Heart left ventricle (tissue), 16 donors: ENCODE data around the gene CLCN1. TPM values are rescaled to one million over a fixed set of nuclear protein-coding genes. Genes with fewer than 3 reads are reported as not detected.
"Not testable (repeated sequence)": the region's sequence is repeated elsewhere in the genome, so short reads cannot be mapped to it uniquely, and the experiment has no call there.

ENCODE experiments used
- ATAC-seq, 4 donors: fragments of 200-7000 bp; cut with Tn5 transposase; one replicate each; pipeline ENCODE4 v1.9.1; 2020 to 2022; ENCODE audit warnings: moderate library complexity in 4 of 4, mild to moderate bottlenecking in 3 of 4, moderate number of reproducible peaks in 1 of 4
- DNase-seq, 5 donors: peaks; one replicate each; pipeline ENCODE4 v3.0.0-alpha.2; 2020
- H3K27ac ChIP-seq, 12 donors: fragments of 200-600 bp; sonication (generic) in 4 of 12; one replicate each; pipeline versions ENCODE4 v1.5.0 to v1.8.0; 2016 to 2022; ENCODE audit warnings: mild to moderate bottlenecking in 2 of 12
- H3K27me3 ChIP-seq, 9 donors: fragments of 200-600 bp; sonication (generic) in 2 of 9; one replicate each; pipeline versions ENCODE4 v1.5.1 to v1.8.0; 2016 to 2022; ENCODE audit warnings: mild to moderate bottlenecking in 3 of 9
- H3K36me3 ChIP-seq, 9 donors: fragments of 200-600 bp; sonication (generic) in 2 of 9; one replicate each; pipeline versions ENCODE4 v1.5.0 to v1.8.0; 2018 to 2022; ENCODE audit warnings: mild to moderate bottlenecking in 2 of 9
- H3K4me1 ChIP-seq, 12 donors: fragments of 200-600 bp; sonication (generic) in 4 of 12; one replicate each; pipeline versions ENCODE4 v1.5.0 to v1.8.0; 2016 to 2022; ENCODE audit warnings: mild to moderate bottlenecking in 3 of 12
- H3K4me3 ChIP-seq, 12 donors: fragments of 200-600 bp; sonication (generic) in 4 of 12; one replicate each; pipeline versions ENCODE4 v1.5.0 to v1.8.0; 2017 to 2022; ENCODE audit warnings: mild to moderate bottlenecking in 9 of 12, moderate library complexity in 4 of 12
- H3K9me3 ChIP-seq, 12 donors: fragments of 200-600 bp; sonication (generic) in 4 of 12; one replicate each; pipeline versions ENCODE4 v1.5.0 to v1.8.0; 2016 to 2022; ENCODE audit warnings: mild to moderate bottlenecking in 1 of 12
- POLR2A ChIP-seq, 2 donors: fragments of 450-650 bp; IDR thresholded peaks; one replicate each; pipeline ENCODE4 v1.6.1; 2017; ENCODE audit warnings: antibody characterized with exemption in 2 of 2, mild to moderate bottlenecking in 2 of 2, moderate library complexity in 2 of 2
- WGBS, 4 donors: extraction: QIAGEN DNeasy Blood & Tissue Kit in 2 of 4; methylation state at CpG; one replicate each; pipeline versions ENCODE4 v1.1.5 to v1.1.7; 2013 to 2018; 5-methylcytosine and 5-hydroxymethylcytosine counted together
- intact Hi-C, 10 donors: fragments of 100-400 bp; cut with DNase I; formaldehyde crosslinking; loops; one replicate each; pipeline versions ENCODE4 v1.11.1 to v1.14.2; 2022
- polyA plus RNA-seq, 2 donors: library from polyadenylated mRNA; stranded (reverse); fragments of 200-250 nt; gene quantifications; one replicate each; pipeline ENCODE4 v1.2.3, GENCODE V29; 2013
- total RNA-seq, 9 donors: library from RNA; depleted of rRNA in 2 of 9; stranded (reverse); fragments of >200 nt in 2 of 9; fragmentation: NEBNext Ultra II Directional in 3 of 9; extraction: Animal tissue kit (Norgen Biotek cat#: 25700) in 3 of 9; gene quantifications; one replicate each; pipeline versions ENCODE4 v1.1.0 to v1.2.4, GENCODE V29; 2016 to 2023
- TF ChIP-seq, protein P1 (sequence below), 12 donors: fragments of 200-600 bp; sonication (generic) in 4 of 12; IDR thresholded peaks; one replicate each; pipeline versions ENCODE4 v1.5.0 to v1.8.0; 2018 to 2022; ENCODE audit warnings: antibody characterized with exemption in 12 of 12, mild to moderate bottlenecking in 5 of 12
- donor health status: ischemic (EF 13 %, LVEDD 7.1; RV severe dilation, severe dysfunction).
- donor health status: healthy with polysubstance abuse.
- donor health status: DM: no; HTN: yes; CAD: no.
- donor health status: DM: no; HTN: no; CAD: no.
- donor health status: ischemic (EF 25% LVEDD 6.9; RV normal size, moderate dysfunction).
- donor health status: ischemic (EF 25% LVEDD 5.7; RV mildly dilated, moderate dysfunction).
- donor health status: healthy.
- donor health status: DM: yes; HTN: yes; CAD: no.
- donor health status: ischemic (EF 35%, LVEDD 5.7; RV mildly dilated, moderate dysfunction).
- donor health status: nonischemic (EF 11% LVEDD 7.7; RV severe dilation, severe dysfunction).
- donor health status: DM: yes; HTN: yes; CAD: no.
- donor health status: PGD.
- donor health status: ischemic (EF 29% LVEDD 5.4; RV normal size, mild dysfunction).
- donor health status: nonischemic (EF 23%, LVEDD 6.1; RV moderate dilation, normal function).

CLCN1 gene
- total and polyA plus RNA-seq, 11 donors = 0.03 to 1.4 TPM; not detected in 9

DNA sequence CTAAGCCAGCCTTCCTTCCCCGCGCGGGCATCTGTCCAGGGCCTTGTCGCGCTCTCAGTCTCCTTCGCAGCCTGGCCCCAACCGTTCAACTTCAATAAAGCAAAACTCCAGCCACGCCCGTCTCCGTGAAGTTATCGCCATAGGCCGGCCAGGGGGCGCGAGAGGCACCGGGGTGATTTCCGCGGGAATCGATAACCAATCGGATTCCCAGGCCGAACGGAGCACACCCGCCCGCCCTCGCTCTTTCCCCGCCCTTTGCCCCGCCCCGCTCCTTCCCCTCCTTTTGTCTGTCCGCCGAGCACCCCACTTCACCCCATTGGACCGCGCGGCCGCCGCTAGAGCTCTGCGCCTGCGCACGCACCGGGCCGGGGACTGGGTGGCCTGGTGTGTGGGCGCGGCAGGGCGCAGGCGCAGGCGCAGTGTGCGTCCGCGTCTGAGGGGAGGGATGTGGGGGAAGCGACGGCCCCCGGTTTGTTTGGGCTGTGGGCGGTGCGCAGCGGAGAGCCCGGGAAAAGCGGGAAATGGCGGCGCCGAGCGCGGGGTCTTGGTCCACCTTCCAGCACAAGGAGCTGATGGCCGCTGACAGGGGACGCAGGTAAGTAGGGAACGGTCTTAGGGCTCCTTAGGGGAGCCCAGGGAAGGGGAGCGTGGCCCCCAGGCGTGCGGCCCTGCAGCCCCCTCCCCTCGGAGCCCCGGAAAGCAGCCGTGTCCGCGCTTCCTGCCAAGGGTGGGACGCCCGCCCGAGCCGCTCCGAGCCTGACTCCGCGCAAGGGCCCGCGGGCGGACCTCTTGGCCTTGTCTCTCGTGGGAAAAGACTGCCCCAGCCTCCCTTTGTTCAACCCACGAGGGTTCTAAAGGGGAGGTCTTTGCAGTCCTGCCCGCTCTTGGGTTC, 27.7 kb upstream of the CLCN1 start, which contains the start of gene CASP2:
TSS of gene CASP2 (plus strand) at position 417 of the 892 bp plus-strand sequence. CDS start at position 522, 105 bp downstream.
- 1 to 2% (median 1%) methylated on average over 47 to 84 of the region's 84 CpGs for WGBS, 4 donors
- peak; percentile 96 to 98 (median 97) for ATAC-seq
- H3K9me3 ChIP-seq = no peaks in the 10 kb centered on the region
- H3K36me3 ChIP-seq = peaks cover 0 to 30% (median 20%) of the 10 kb centered on the region in 9 donors
- peak in 1 of 2 donors; percentile 70 for TF ChIP-seq POLR2A (IDR thresholded peaks at IDR 0.05)
- TF ChIP-seq, protein P1, sequence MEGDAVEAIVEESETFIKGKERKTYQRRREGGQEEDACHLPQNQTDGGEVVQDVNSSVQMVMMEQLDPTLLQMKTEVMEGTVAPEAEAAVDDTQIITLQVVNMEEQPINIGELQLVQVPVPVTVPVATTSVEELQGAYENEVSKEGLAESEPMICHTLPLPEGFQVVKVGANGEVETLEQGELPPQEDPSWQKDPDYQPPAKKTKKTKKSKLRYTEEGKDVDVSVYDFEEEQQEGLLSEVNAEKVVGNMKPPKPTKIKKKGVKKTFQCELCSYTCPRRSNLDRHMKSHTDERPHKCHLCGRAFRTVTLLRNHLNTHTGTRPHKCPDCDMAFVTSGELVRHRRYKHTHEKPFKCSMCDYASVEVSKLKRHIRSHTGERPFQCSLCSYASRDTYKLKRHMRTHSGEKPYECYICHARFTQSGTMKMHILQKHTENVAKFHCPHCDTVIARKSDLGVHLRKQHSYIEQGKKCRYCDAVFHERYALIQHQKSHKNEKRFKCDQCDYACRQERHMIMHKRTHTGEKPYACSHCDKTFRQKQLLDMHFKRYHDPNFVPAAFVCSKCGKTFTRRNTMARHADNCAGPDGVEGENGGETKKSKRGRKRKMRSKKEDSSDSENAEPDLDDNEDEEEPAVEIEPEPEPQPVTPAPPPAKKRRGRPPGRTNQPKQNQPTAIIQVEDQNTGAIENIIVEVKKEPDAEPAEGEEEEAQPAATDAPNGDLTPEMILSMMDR (IDR thresholded peaks at IDR 0.05) = peak in 11 of 12 donors; percentile 13 to 66 (median 46)
- peak; percentile 99 for DNase-seq
- intact Hi-C loops = loop anchor here in 5 of 10 donors (2.0 to 10.0 kb wide), 4 partner anchors 25 to 97 kb away; partner anchors contain the start of genes ZYX (in 4 of the 5) and GSTK1 (in 1 of the 5)
- H3K27me3 ChIP-seq = no peaks in the 10 kb centered on the region
- peaks cover 0 to 60% (median 41%) of the 10 kb centered on the region in 12 donors for H3K4me1 ChIP-seq
- H3K27ac ChIP-seq = peak within 1 kb of the TSS; percentile 76 to 97 (median 93)
- peak within 1 kb of the TSS; percentile 60 to 99 (median 86) for H3K4me3 ChIP-seq

DNA sequence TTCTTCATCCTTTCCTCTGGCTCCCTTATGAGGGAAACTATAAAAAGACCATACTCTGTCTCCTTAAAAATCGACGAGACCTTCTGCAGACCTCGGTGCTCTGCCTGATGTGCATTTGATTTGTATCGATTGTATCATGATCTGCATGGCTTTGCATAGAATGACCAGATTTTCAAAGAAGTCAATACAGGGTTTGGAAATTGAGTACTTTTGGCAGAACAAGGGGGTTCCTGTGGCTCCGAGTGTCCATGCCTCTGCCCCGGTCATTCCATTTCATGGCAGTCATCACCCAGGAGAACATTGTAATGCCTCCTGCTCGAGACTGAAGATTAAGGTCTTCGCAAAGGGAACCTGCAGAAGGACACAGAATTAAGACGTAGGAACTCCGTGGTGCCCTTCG, 27.1 kb upstream of the CLCN1 start:
- no peak for ATAC-seq
- no peak for TF ChIP-seq POLR2A (IDR thresholded peaks at IDR 0.05)
- TF ChIP-seq, protein P1 (IDR thresholded peaks at IDR 0.05) = no peak

DNA sequence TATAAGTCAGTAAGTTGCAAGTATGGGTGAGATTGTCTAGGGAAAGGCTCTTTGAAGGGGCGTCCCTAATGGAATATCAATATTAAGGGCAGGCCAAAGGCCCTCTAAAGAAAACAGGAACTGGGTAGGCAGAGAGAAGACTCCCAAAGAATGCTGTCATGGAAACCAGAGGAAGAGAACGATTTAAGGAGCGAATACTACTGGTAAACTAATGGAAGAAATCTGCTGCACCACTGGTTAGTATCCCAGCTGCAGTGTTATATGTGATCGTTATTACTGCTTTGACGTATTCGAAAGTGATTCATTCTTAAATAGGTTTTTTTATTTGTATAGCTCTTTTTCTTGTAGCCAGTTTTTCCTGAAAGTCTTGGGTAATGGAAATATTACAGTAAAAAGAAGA, 26.5 kb upstream of the CLCN1 start:
- ATAC-seq (no peak), DNase-seq (no peak)
- no peaks in the 10 kb centered on the region for H3K27me3 ChIP-seq
- no peaks in the 10 kb centered on the region for H3K9me3 ChIP-seq
- peak overlapping the region in 9 of 12 donors; percentile 87 to 97 (median 94) for H3K27ac ChIP-seq
- TF ChIP-seq, protein P1 (IDR thresholded peaks at IDR 0.05) = no peak
- TF ChIP-seq POLR2A (IDR thresholded peaks at IDR 0.05) = no peak
- H3K36me3 ChIP-seq = peaks cover 0 to 42% (median 32%) of the 10 kb centered on the region in 9 donors
- whole genome bisulfite sequencing, 4 donors = 24 to 32% (median 28%) methylated on average over 6 of the region's 6 CpGs
- H3K4me1 ChIP-seq = peaks cover 0 to 53% (median 36%) of the 10 kb centered on the region in 12 donors
- H3K4me3 ChIP-seq = peak overlapping the region in 11 of 12 donors; percentile 60 to 99 (median 86)
- intact Hi-C loops = loop anchor here in 5 of 10 donors (2.0 to 10.0 kb wide), 4 partner anchors 27 to 95 kb away; partner anchors contain the start of genes ZYX (in 4 of the 5) and GSTK1 (in 1 of the 5)

More for the DNA sequence above, 27.1 kb upstream of the CLCN1 start:
- Histone ChIP-seq H3K27me3 (no peaks in the 10 kb centered on the region), H3K9me3 (no peaks in the 10 kb centered on the region), H3K4me3 (peak overlapping the region; percentile 60 to 99 (median 86)), H3K36me3 (peaks cover 0 to 36% (median 26%) of the 10 kb centered on the region in 9 donors), H3K27ac (peak overlapping the region; percentile 76 to 97 (median 93)), H3K4me1 (peaks cover 0 to 59% (median 39%) of the 10 kb centered on the region in 12 donors)
- intact Hi-C loops = loop anchor here in 5 of 10 donors (2.0 to 10.0 kb wide), 4 partner anchors 26 to 96 kb away; partner anchors contain the start of genes ZYX (in 4 of the 5) and GSTK1 (in 1 of the 5)
- no peak for DNase-seq
- WGBS, 4 donors = 2 to 5% (median 2%) methylated on average over 11 of the region's 11 CpGs

DNA sequence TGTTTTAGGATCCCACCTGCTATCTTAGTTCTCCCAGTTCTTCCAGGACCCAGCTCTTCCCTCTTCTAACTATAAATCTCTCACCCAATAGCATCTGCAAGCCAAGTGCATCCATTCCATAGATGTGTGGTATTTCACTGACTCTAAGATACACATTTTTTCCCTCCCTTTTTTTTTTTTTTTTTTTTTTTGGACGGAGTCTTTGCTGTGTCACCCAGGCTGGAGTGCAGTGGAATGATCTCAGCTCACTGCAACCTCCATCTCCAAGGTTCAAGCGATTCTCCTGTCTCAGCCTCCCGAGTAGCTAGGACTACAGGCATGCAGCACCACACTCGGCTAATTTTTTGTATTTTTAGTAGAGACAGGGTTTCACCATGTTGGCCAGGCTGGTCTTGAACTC, 26.0 kb upstream of the CLCN1 start:
- not testable (repeated sequence) for H3K27me3 ChIP-seq, ATAC-seq, DNase-seq, H3K9me3 ChIP-seq
- peaks cover 0 to 51% (median 35%) of the 10 kb centered on the region in 12 donors for H3K4me1 ChIP-seq
- H3K4me3 ChIP-seq = peak overlapping the region in 6 of 12 donors; percentile 66 to 99 (median 92)
- intact Hi-C loops = loop anchor here in 5 of 10 donors (2.0 to 10.0 kb wide), 4 partner anchors 27 to 95 kb away; partner anchors contain the start of genes ZYX (in 4 of the 5) and GSTK1 (in 1 of the 5)
- H3K27ac ChIP-seq = peak overlapping the region in 1 of 12 donors; percentile 96
- 49 to 55% (median 52%) methylated on average over 4 of the region's 4 CpGs for WGBS, 4 donors
- peaks cover 0 to 47% (median 37%) of the 10 kb centered on the region in 9 donors for H3K36me3 ChIP-seq
